IMR-90 (cell line): ENCODE results near the gene ZNF620. TPM values are rescaled to one million over a fixed set of nuclear protein-coding genes. Genes with fewer than 3 reads are reported as not detected.

ENCODE experiments used
- ATAC-seq: fragments of 200-7000 bp; cut with Tn5 transposase; 2 replicates; pipeline ENCODE4 v1.9.1; 2020; ENCODE audit warnings: low read depth, mild to moderate bottlenecking, moderate library complexity
- BruUV-seq: library from RNA; stranded (reverse); fragments of 400-500 nt; replicated peaks from 2 replicates; lab custom pipeline; 2021; lab: Mats Ljungman, UMichigan
- CTCF ChIA-PET: fragments of 300-600 bp; formaldehyde crosslinking; extraction: SDS; loops from one replicate; lab custom pipeline; 2021; ENCODE audit warnings: antibody characterized with exemption; lab: Yijun Ruan, JAX
- POLR2A ChIA-PET: fragments of 300-600 bp; sonication (Branson Sonifier 250); formaldehyde crosslinking; loops from one replicate; lab custom pipeline; 2022; ENCODE audit warnings: antibody characterized with exemption; ENCODE audit not compliant: unreplicated experiment; lab: Charles Lee
- DNase-seq: peaks from one replicate; pipeline ENCODE4 v3.0.0; 2013
- H2AFZ ChIP-seq: replicated peaks from 2 replicates; pipeline ENCODE3; 2013; ENCODE audit warnings: low read length, mild to moderate bottlenecking; ENCODE audit not compliant: poor library complexity
- H2AK5ac ChIP-seq: 2 replicates; pipeline ENCODE4 v1.6.1; 2013; ENCODE audit warnings: low read depth, low read length, inconsistent platforms
- H2AK9ac ChIP-seq: replicated peaks from 2 replicates; pipeline ENCODE3; 2013; ENCODE audit warnings: mild to moderate bottlenecking, low read depth, low read length, moderate library complexity; ENCODE audit not compliant: poor library complexity
- H2BK120ac ChIP-seq: 2 replicates; pipeline ENCODE4 v1.6.1; 2013; ENCODE audit warnings: low read depth, low read length, inconsistent platforms
- H2BK15ac ChIP-seq: 3 replicates; pipeline ENCODE4 v1.6.1; 2013; ENCODE audit warnings: low read depth, low read length, inconsistent platforms
- H2BK20ac ChIP-seq: 2 replicates; pipeline ENCODE4 v1.6.1; 2013; ENCODE audit warnings: low read depth, mild to moderate bottlenecking, inconsistent platforms, low read length, moderate library complexity
- H2BK5ac ChIP-seq: 2 replicates; pipeline ENCODE4 v1.6.1; 2013; ENCODE audit warnings: mild to moderate bottlenecking, low read depth, low read length, inconsistent platforms; ENCODE audit not compliant: poor library complexity, severe bottlenecking
- H3K14ac ChIP-seq: replicated peaks from 2 replicates; pipeline ENCODE4 v1.6.1; 2013; ENCODE audit warnings: low read depth, low read length, inconsistent platforms
- H3K18ac ChIP-seq: 2 replicates; pipeline ENCODE4 v1.6.1; 2013; ENCODE audit warnings: low read depth, low read length, control low read depth
- H3K23ac ChIP-seq: 2 replicates; pipeline ENCODE4 v1.6.1; 2013; ENCODE audit warnings: low read depth, low read length, inconsistent platforms
- H3K27ac ChIP-seq: 2 replicates; pipeline ENCODE4 v1.5.1; 2013; ENCODE audit warnings: mild to moderate bottlenecking, control low read depth, low read length; ENCODE audit not compliant: insufficient read depth
- H3K27me3 ChIP-seq: 2 replicates; pipeline ENCODE4 v1.6.1; 2013; ENCODE audit warnings: low read length; ENCODE audit not compliant: control insufficient read depth, insufficient read depth
- H3K36me3 ChIP-seq: 2 replicates; pipeline ENCODE4 v1.6.1; 2013; ENCODE audit warnings: low read length, mixed read lengths; ENCODE audit not compliant: control insufficient read depth, insufficient read depth
- H3K4ac ChIP-seq: 2 replicates; pipeline ENCODE4 v1.6.1; 2013; ENCODE audit warnings: low read depth, low read length, inconsistent platforms
- H3K4me1 ChIP-seq: 2 replicates; pipeline ENCODE4 v1.6.1; 2013; ENCODE audit warnings: low read length, mixed read lengths; ENCODE audit not compliant: control insufficient read depth, insufficient read depth
- H3K4me2 ChIP-seq: 2 replicates; pipeline ENCODE4 v1.6.1; 2013; ENCODE audit warnings: low read depth, mild to moderate bottlenecking, control low read depth, low read length, moderate library complexity
- H3K4me3 ChIP-seq: 2 replicates; pipeline ENCODE4 v1.5.1; 2013; ENCODE audit warnings: low read depth, mild to moderate bottlenecking, control low read depth, low read length, moderate library complexity; ENCODE audit not compliant: insufficient read depth
- H3K56ac ChIP-seq: 2 replicates; pipeline ENCODE4 v1.6.1; 2013; ENCODE audit warnings: low read length, inconsistent platforms; ENCODE audit not compliant: insufficient read depth; ENCODE audit errors: extremely low read depth
- H3K79me1 ChIP-seq, 2 experiments: 2 replicates each; pipeline ENCODE4 v1.6.1; 2013; ENCODE audit warnings: low read length in 2 of 2, inconsistent platforms in 1 of 2, low read depth in 1 of 2
- H3K9ac ChIP-seq: 2 replicates; pipeline ENCODE4 v1.6.1; 2013; ENCODE audit warnings: low read depth, low read length, control low read depth
- H3K9me1 ChIP-seq: 2 replicates; pipeline ENCODE4 v1.6.1; 2013; ENCODE audit warnings: low read length, inconsistent platforms; ENCODE audit not compliant: insufficient read depth
- H3K9me3 ChIP-seq: 2 replicates; pipeline ENCODE4 v1.6.1; 2013; ENCODE audit warnings: low read length; ENCODE audit not compliant: control insufficient read depth, insufficient read depth
- H4K20me1 ChIP-seq: 2 replicates; pipeline ENCODE4 v1.6.1; 2013; ENCODE audit warnings: low read length, inconsistent platforms; ENCODE audit not compliant: insufficient read depth
- H4K5ac ChIP-seq: 2 replicates; pipeline ENCODE4 v1.6.1; 2013; ENCODE audit warnings: mild to moderate bottlenecking, low read depth, low read length, control low read depth
- H4K8ac ChIP-seq, 2 experiments: 2 replicates each; pipeline ENCODE4 v1.6.1; 2013; ENCODE audit warnings: low read depth in 2 of 2, low read length in 2 of 2, control low read depth in 1 of 2, inconsistent platforms in 1 of 2
- H4K91ac ChIP-seq: 2 replicates; pipeline ENCODE4 v1.6.1; 2013; ENCODE audit warnings: low read depth, low read length, inconsistent platforms; ENCODE audit not compliant: insufficient read depth
- FOS ChIP-seq: fragments of 150-350 bp; IDR thresholded peaks from 2 replicates; pipeline ENCODE4 v1.6.1; 2016; ENCODE audit warnings: low read depth, low read length
- MAZ ChIP-seq: IDR thresholded peaks from 2 replicates; pipeline ENCODE4 v1.6.1; 2012; ENCODE audit warnings: low read depth, mild to moderate bottlenecking, low read length, improper control_type of control experiment, moderate library complexity, borderline replicate concordance
- MXI1 ChIP-seq: IDR thresholded peaks from 2 replicates; pipeline ENCODE4 v1.6.1; 2012; ENCODE audit warnings: low read depth, mild to moderate bottlenecking, low read length, moderate library complexity, borderline replicate concordance
- RCOR1 ChIP-seq: IDR thresholded peaks from 2 replicates; pipeline ENCODE4 v1.6.1; 2012; ENCODE audit warnings: mild to moderate bottlenecking, low read length, improper control_type of control experiment; ENCODE audit not compliant: insufficient replicate concordance
- USF2 ChIP-seq: fragments of 150-350 bp; IDR thresholded peaks from 2 replicates; pipeline ENCODE4 v1.6.1; 2017; ENCODE audit warnings: mild to moderate bottlenecking, antibody characterized with exemption, low read length, low read depth
- WGBS, 2 experiments: methylation state at CpG; one replicate each; pipeline versions ENCODE4 v1.1.5 to v1.1.7; 2013; ENCODE audit warnings: missing lambda C conversion rate in 2 of 2; ENCODE audit not compliant: insufficient read length in 1 of 2; ENCODE audit errors: extremely low coverage in 2 of 2; 5-methylcytosine and 5-hydroxymethylcytosine counted together
- dilution Hi-C: fragments of 300-500 bp; cut with HindIII; formaldehyde crosslinking; loops from one replicate; pipeline ENCODE4 v1.14.3; 2018; ENCODE audit warnings: low sequenced_read_pairs; ENCODE audit not compliant: unreplicated experiment
- in situ Hi-C: fragments of 300-500 bp; cut with MboI; formaldehyde crosslinking; loops from 3 replicates; pipeline ENCODE4 v1.14.3; 2019; ENCODE audit warnings: low sequenced_read_pairs, inconsistent platforms, mixed read lengths
- intact Hi-C: fragments of 100-400 bp; cut with micrococcal nuclease; formaldehyde crosslinking; loops from 2 replicates; pipeline ENCODE4 v1.10.0; 2022
- polyA plus RNA-seq, 3 experiments: library from polyadenylated mRNA; depleted of rRNA; stranded (reverse); fragments of >200 nt; gene quantifications; 2 replicates each; pipeline ENCODE4 v1.2.3, GENCODE V29; 2012; ENCODE audit warnings: low replicate concordance in 1 of 3
- total RNA-seq: library from RNA; depleted of rRNA; stranded (reverse); fragments of >200 nt; gene quantifications from 2 replicates; pipeline ENCODE4 v1.2.3, GENCODE V29; 2012

The ZNF620 gene
- total and polyA plus RNA-seq, 2 of the 4 experiments (the other 2 are of a cell fraction): 0.48 to 0.72 TPM

GRCh38 chr3:40518848-40519247, 13.0 kb downstream of the ZNF620 start:
- H4K91ac ChIP-seq: no peak overlapping the region
- no peak overlapping the region for H3K4me3 ChIP-seq
- no peak overlapping the region for H3K18ac ChIP-seq
- H2AK5ac ChIP-seq: no peak overlapping the region
- H3K14ac ChIP-seq: no peak overlapping the region
- no peak overlapping the region for H3K27ac ChIP-seq
- DNase-seq: no peak
- no peaks in the 10 kb centered on the region for H3K9me1 ChIP-seq
- no TSS peak for BruUV-seq
- H3K36me3 ChIP-seq: no peaks in the 10 kb centered on the region
- no peak overlapping the region for H3K4ac ChIP-seq
- no peak for TF ChIP-seq MXI1
- TF ChIP-seq MAZ: no peak
- TF ChIP-seq RCOR1: no peak
- TF ChIP-seq USF2: no peak
- TF ChIP-seq FOS: no peak
- H4K8ac ChIP-seq: no peak overlapping the region
- no peak for ATAC-seq
- 0 out of 2 replicates have a peak, but pooled peaks cover 2% of the 10 kb centered on the region for H3K4me1 ChIP-seq
- H2AK9ac ChIP-seq: no peak overlapping the region
- H4K20me1 ChIP-seq: no peaks in the 10 kb centered on the region
- no peak overlapping the region for H2BK5ac ChIP-seq
- CTCF ChIA-PET: no interaction called here
- H4K5ac ChIP-seq: no peak overlapping the region
- WGBS, 2 experiments: 100% methylated on average over 1 of the region's 1 CpG; no CpG with 5 or more reads in 1 of the 2 experiments
- dilution Hi-C loops: no loop called here
- no peaks in the 10 kb centered on the region for H3K9me3 ChIP-seq
- H3K4me2 ChIP-seq: no peak overlapping the region
- H2BK15ac ChIP-seq: no peak overlapping the region
- no peak overlapping the region for H3K23ac ChIP-seq
- no peak overlapping the region for H2BK120ac ChIP-seq
- in situ Hi-C loops: no loop called here
- no peak overlapping the region for H2BK20ac ChIP-seq
- POLR2A ChIA-PET: no interaction called here
- H3K9ac ChIP-seq: no peak overlapping the region
- H3K56ac ChIP-seq: no peak overlapping the region
- H2AFZ ChIP-seq: no peak overlapping the region
- intact Hi-C loops: no loop called here
- H3K79me1 ChIP-seq: no peaks in the 10 kb centered on the region
- H3K27me3 ChIP-seq: no peaks in the 10 kb centered on the region
